Measurements from ENCODE around the gene UBE4A. TPM values are rescaled to one million over a fixed set of nuclear protein-coding genes. Genes with fewer than 3 reads are reported as not detected.
A peak's percentile ranks its signal among the peaks of the same experiment; 100 is the strongest.

UBE4A gene
- total and polyA plus RNA-seq, 5 donors from 2014 or later, result 23.5 to 49.1 (median 27.2) TPM

GRCh38 chr11:118435290-118435892, 76.0 kb downstream of the UBE4A start:
- no peaks in the 10 kb centered on the region for H3K9me3 Mint-ChIP-seq
- peak overlapping the region; percentile 95 to 99 (median 96) for H3K27ac Mint-ChIP-seq
- H3K36me3 Mint-ChIP-seq, result peaks cover 9% of the 10 kb centered on the region
- Histone ChIP-seq H3K9me3 (ENCODE audit: control insufficient read depth in 2 of 2, low read length in 2 of 2) (no peaks in the 10 kb centered on the region), H3K27ac (ENCODE audit: insufficient read depth, low read length, poor library complexity, severe bottlenecking) (peak overlapping the region; percentile 89), H3K4me1 (ENCODE audit: control insufficient read depth, insufficient read depth, low read length, poor library complexity, severe bottlenecking) (peaks cover 38% of the 10 kb centered on the region), H3K4me3 (ENCODE audit: low read depth, low read length) (peak overlapping the region; percentile 91), H3K36me3 (ENCODE audit: control insufficient read depth, insufficient read depth, low read length) (peaks cover 1% of the 10 kb centered on the region), H3K27me3 (ENCODE audit: control insufficient read depth, insufficient read depth, low read length) (no peaks in the 10 kb centered on the region)
- H3K27me3 Mint-ChIP-seq, result peaks cover 19% of the 10 kb centered on the region
- peak overlapping the region; percentile 95 to 99 (median 98) for H3K4me3 Mint-ChIP-seq
- H3K4me1 Mint-ChIP-seq, result peaks cover 18 to 36% (median 27%) of the 10 kb centered on the region in 4 donors
- peak in 2 of 3 donors; percentile 69 to 86 for DNase-seq
- peak; percentile 9 to 28 for ATAC-seq (ENCODE audit: low read depth in 2 of 2)

- peaks cover 2% of the 10 kb centered on the region for H3K36me3 ChIP-seq (ENCODE audit: control insufficient read depth, insufficient read depth, low read length)
- H3K4me1 ChIP-seq (ENCODE audit: control insufficient read depth, insufficient read depth, low read length, poor library complexity, severe bottlenecking), result peaks cover 45% of the 10 kb centered on the region
- no peaks in the 10 kb centered on the region for H3K9me3 ChIP-seq (ENCODE audit: control insufficient read depth in 2 of 2, low read length in 2 of 2)
- DNase-seq (peak; percentile 86 to 97 (median 97)), ATAC-seq (ENCODE audit: low read depth in 2 of 2) (peak; percentile 82 to 84)
- Mint-ChIP-seq H3K27ac (peak within 1 kb of the TSS; percentile 95 to 99 (median 96)), H3K4me3 (peak within 1 kb of the TSS; percentile 95 to 99 (median 98)), H3K27me3 (peaks cover 19% of the 10 kb centered on the region), H3K9me3 (no peaks in the 10 kb centered on the region), H3K36me3 (peaks cover 11% of the 10 kb centered on the region), H3K4me1 (peaks cover 25 to 43% (median 33%) of the 10 kb centered on the region in 4 donors)
- H3K27me3 ChIP-seq (ENCODE audit: control insufficient read depth, insufficient read depth, low read length), result no peaks in the 10 kb centered on the region
- H3K27ac ChIP-seq (ENCODE audit: insufficient read depth, low read length, poor library complexity, severe bottlenecking), result peak within 1 kb of the TSS; percentile 89
- peak within 1 kb of the TSS; percentile 93 for H3K4me3 ChIP-seq (ENCODE audit: low read depth, low read length)
Measured at GRCh38 chr11:118435893-118436624, 76.7 kb downstream of the UBE4A start, which contains the start of gene KMT2A. KMT2A (plus strand) TSS chr11:118436492; CDS start chr11:118436513, 21 bp downstream.

- Mint-ChIP-seq H3K9me3 (no peaks in the 10 kb centered on the region), H3K4me1 (peaks cover 32 to 50% (median 38%) of the 10 kb centered on the region in 4 donors), H3K27ac (peak overlapping the region; percentile 91 to 96 (median 95))
Measured at GRCh38 chr11:118436639-118437207, 77.3 kb downstream of the UBE4A start.

GRCh38 chr11:118437208-118438125, 78.1 kb downstream of the UBE4A start:
- H3K36me3 Mint-ChIP-seq, result peaks cover 19% of the 10 kb centered on the region
- H3K4me3 ChIP-seq (ENCODE audit: low read depth, low read length), result peak overlapping the region; percentile 93
- no peaks in the 10 kb centered on the region for H3K9me3 Mint-ChIP-seq
- peaks cover 6% of the 10 kb centered on the region for H3K36me3 ChIP-seq (ENCODE audit: control insufficient read depth, insufficient read depth, low read length)
- H3K4me1 ChIP-seq (ENCODE audit: control insufficient read depth, insufficient read depth, low read length, poor library complexity, severe bottlenecking), result peaks cover 59% of the 10 kb centered on the region
- H3K27me3 ChIP-seq (ENCODE audit: control insufficient read depth, insufficient read depth, low read length), result no peaks in the 10 kb centered on the region
- peaks cover 36 to 57% (median 45%) of the 10 kb centered on the region in 4 donors for H3K4me1 Mint-ChIP-seq
- no peaks in the 10 kb centered on the region for H3K9me3 ChIP-seq (ENCODE audit: control insufficient read depth in 2 of 2, low read length in 2 of 2)
- H3K27me3 Mint-ChIP-seq, result peaks cover 19% of the 10 kb centered on the region
- DNase-seq (peak; percentile 26 to 53 (median 46)), ATAC-seq (ENCODE audit: low read depth in 2 of 2) (no peak)
- H3K27ac Mint-ChIP-seq, result peak overlapping the region; percentile 91 to 96 (median 95)
- H3K27ac ChIP-seq (ENCODE audit: insufficient read depth, low read length, poor library complexity, severe bottlenecking), result peak overlapping the region; percentile 89
- peak overlapping the region; percentile 94 to 99 (median 96) for H3K4me3 Mint-ChIP-seq

More at GRCh38 chr11:118436639-118437207, 77.3 kb downstream of the UBE4A start:
- H3K4me1 ChIP-seq (ENCODE audit: control insufficient read depth, insufficient read depth, low read length, poor library complexity, severe bottlenecking), result peaks cover 52% of the 10 kb centered on the region
- no peaks in the 10 kb centered on the region for H3K9me3 ChIP-seq (ENCODE audit: control insufficient read depth in 2 of 2, low read length in 2 of 2)
- Mint-ChIP-seq H3K36me3 (peaks cover 13% of the 10 kb centered on the region), H3K4me3 (peak overlapping the region; percentile 94 to 99 (median 96)), H3K27me3 (peaks cover 19% of the 10 kb centered on the region)
- ATAC-seq (ENCODE audit: low read depth in 2 of 2), result peak; percentile 6 to 9
- peak in 2 of 3 donors; percentile 46 to 68 for DNase-seq
- H3K36me3 ChIP-seq (ENCODE audit: control insufficient read depth, insufficient read depth, low read length), result peaks cover 3% of the 10 kb centered on the region
- no peaks in the 10 kb centered on the region for H3K27me3 ChIP-seq (ENCODE audit: control insufficient read depth, insufficient read depth, low read length)
- peak overlapping the region; percentile 89 for H3K27ac ChIP-seq (ENCODE audit: insufficient read depth, low read length, poor library complexity, severe bottlenecking)
- peak overlapping the region; percentile 93 for H3K4me3 ChIP-seq (ENCODE audit: low read depth, low read length)

GRCh38 chr11:118438314-118438931, 79.0 kb downstream of the UBE4A start:
- peak overlapping the region; percentile 94 to 99 (median 96) for H3K4me3 Mint-ChIP-seq
- peak overlapping the region; percentile 91 to 96 (median 95) for H3K27ac Mint-ChIP-seq
- no peaks in the 10 kb centered on the region for H3K9me3 ChIP-seq (ENCODE audit: control insufficient read depth in 2 of 2, low read length in 2 of 2)
- peak overlapping the region; percentile 93 for H3K4me3 ChIP-seq (ENCODE audit: low read depth, low read length)
- DNase-seq (peak; percentile 45 to 74 (median 70)), ATAC-seq (ENCODE audit: low read depth in 2 of 2) (no peak)
- H3K36me3 Mint-ChIP-seq, result peaks cover 19% of the 10 kb centered on the region
- H3K27ac ChIP-seq (ENCODE audit: insufficient read depth, low read length, poor library complexity, severe bottlenecking), result peak overlapping the region; percentile 89
- peaks cover 6% of the 10 kb centered on the region for H3K36me3 ChIP-seq (ENCODE audit: control insufficient read depth, insufficient read depth, low read length)
- H3K4me1 Mint-ChIP-seq, result peaks cover 42 to 67% (median 55%) of the 10 kb centered on the region in 4 donors
- no peaks in the 10 kb centered on the region for H3K9me3 Mint-ChIP-seq
- peaks cover 19% of the 10 kb centered on the region for H3K27me3 Mint-ChIP-seq
- H3K4me1 ChIP-seq (ENCODE audit: control insufficient read depth, insufficient read depth, low read length, poor library complexity, severe bottlenecking), result peaks cover 69% of the 10 kb centered on the region
- H3K27me3 ChIP-seq (ENCODE audit: control insufficient read depth, insufficient read depth, low read length), result no peaks in the 10 kb centered on the region

- Histone ChIP-seq H3K27ac (ENCODE audit: insufficient read depth, low read length, poor library complexity, severe bottlenecking) (peak overlapping the region; percentile 89), H3K36me3 (ENCODE audit: control insufficient read depth, insufficient read depth, low read length) (peaks cover 6% of the 10 kb centered on the region), H3K9me3 (ENCODE audit: control insufficient read depth in 2 of 2, low read length in 2 of 2) (no peaks in the 10 kb centered on the region), H3K4me3 (ENCODE audit: low read depth, low read length) (peak overlapping the region; percentile 93), H3K4me1 (ENCODE audit: control insufficient read depth, insufficient read depth, low read length, poor library complexity, severe bottlenecking) (peaks cover 71% of the 10 kb centered on the region), H3K27me3 (ENCODE audit: control insufficient read depth, insufficient read depth, low read length) (no peaks in the 10 kb centered on the region)
- peaks cover 19% of the 10 kb centered on the region for H3K36me3 Mint-ChIP-seq
- H3K27me3 Mint-ChIP-seq, result peaks cover 12% of the 10 kb centered on the region
- no peak for DNase-seq
- H3K27ac Mint-ChIP-seq, result peak overlapping the region; percentile 73 to 91 (median 87)
- no peak for ATAC-seq (ENCODE audit: low read depth in 2 of 2)
- no peaks in the 10 kb centered on the region for H3K9me3 Mint-ChIP-seq
- peak overlapping the region; percentile 94 to 99 (median 96) for H3K4me3 Mint-ChIP-seq
- H3K4me1 Mint-ChIP-seq, result peaks cover 47 to 72% (median 60%) of the 10 kb centered on the region in 4 donors
Measured at GRCh38 chr11:118439646-118440045, 80.2 kb downstream of the UBE4A start.

All from CD4-positive, CD25-positive, alpha-beta regulatory T cell (primary cell).